ENCODE data around the gene MADCAM1.
A peak's percentile ranks its signal among the peaks of the same experiment; 100 is the strongest.
"Not testable (repeated sequence)": the region's sequence is repeated elsewhere in the genome, so short reads cannot be mapped to it uniquely, and the experiment has no call there.

MADCAM1 gene

GRCh38 chr19:465056-465816, 31.1 kb upstream of the MADCAM1 start:
- no peak for DNase-seq

GRCh38 chr19:467554-467953, 28.7 kb upstream of the MADCAM1 start:
- DNase-seq, result no peak

- DNase-seq, result no peak
Measured at GRCh38 chr19:468587-469256, 27.6 kb upstream of the MADCAM1 start.

GRCh38 chr19:469833-470232, 26.5 kb upstream of the MADCAM1 start:
- DNase-seq, result no peak

- DNase-seq, result no peak
Measured at GRCh38 chr19:470701-471100, 25.6 kb upstream of the MADCAM1 start.

GRCh38 chr19:472005-472858, 24.1 kb upstream of the MADCAM1 start:
- no peak for DNase-seq

- DNase-seq, result no peak
Measured at GRCh38 chr19:474126-475078, 21.9 kb upstream of the MADCAM1 start.

- DNase-seq, result no peak
Measured at GRCh38 chr19:475360-475759, 20.9 kb upstream of the MADCAM1 start.

GRCh38 chr19:478236-478903, 17.9 kb upstream of the MADCAM1 start:
- DNase-seq, result peak in 15 of 56 donors; percentile 5 to 55 (median 24)

- DNase-seq, result no peak
Measured at GRCh38 chr19:478976-479375, 17.3 kb upstream of the MADCAM1 start.

- DNase-seq, result peak in 48 of 56 donors; percentile 11 to 86 (median 45)
Measured at GRCh38 chr19:480016-480855, 16.1 kb upstream of the MADCAM1 start.

GRCh38 chr19:481100-481499, 15.2 kb upstream of the MADCAM1 start:
- not testable (repeated sequence) for DNase-seq

- DNase-seq, result no peak
Measured at GRCh38 chr19:482186-483041, 13.9 kb upstream of the MADCAM1 start.

GRCh38 chr19:483332-484072, 12.8 kb upstream of the MADCAM1 start:
- no peak for DNase-seq

GRCh38 chr19:484494-484893, 11.8 kb upstream of the MADCAM1 start:
- no peak for DNase-seq

- DNase-seq, result peak in 1 of 56 donors; percentile 20
Measured at GRCh38 chr19:485077-485476, 11.2 kb upstream of the MADCAM1 start.

GRCh38 chr19:485583-486236, 10.6 kb upstream of the MADCAM1 start:
- DNase-seq, result peak; percentile 23 to 98 (median 86)
